ENCODE data around the gene CALD1. TPM values are rescaled to one million over a fixed set of nuclear protein-coding genes. Genes with fewer than 3 reads are reported as not detected.

Gene CALD1
- polyA plus RNA-seq, 4 donors, result 217 to 273 (median 247) TPM

GRCh38 chr7:134890246-134891240 is 111.1 kb downstream of the CALD1 start:
- no peak for DNase-seq (ENCODE audit: low read depth in 4 of 4, low spot score in 2 of 4)

GRCh38 chr7:134891262-134891695 is 111.8 kb downstream of the CALD1 start:
- peak in 3 of 4 donors; percentile 72 to 80 (median 78) for DNase-seq (ENCODE audit: low read depth in 4 of 4, low spot score in 2 of 4)

GRCh38 chr7:134891696-134892678 is 112.6 kb downstream of the CALD1 start:
- peak in 3 of 4 donors; percentile 32 to 79 (median 53) for DNase-seq (ENCODE audit: low read depth in 4 of 4, low spot score in 2 of 4)

- no peak for DNase-seq (ENCODE audit: low read depth in 4 of 4, low spot score in 2 of 4)
Observed at GRCh38 chr7:134892963-134893362, 113.5 kb downstream of the CALD1 start.

GRCh38 chr7:134893920-134894319 is 114.5 kb downstream of the CALD1 start:
- DNase-seq (ENCODE audit: low read depth in 4 of 4, low spot score in 2 of 4), result no peak

- DNase-seq (ENCODE audit: low read depth in 4 of 4, low spot score in 2 of 4), result no peak
Observed at GRCh38 chr7:134894928-134895327, 115.5 kb downstream of the CALD1 start.

GRCh38 chr7:134896073-134896472 is 116.6 kb downstream of the CALD1 start:
- DNase-seq (ENCODE audit: low read depth in 4 of 4, low spot score in 2 of 4), result no peak

- DNase-seq (ENCODE audit: low read depth in 4 of 4, low spot score in 2 of 4), result no peak
Observed at GRCh38 chr7:134897936-134898335, 118.5 kb downstream of the CALD1 start.

GRCh38 chr7:134899729-134900128 is 120.3 kb downstream of the CALD1 start:
- no peak for DNase-seq (ENCODE audit: low read depth in 4 of 4, low spot score in 2 of 4)

GRCh38 chr7:134900166-134900982 is 120.9 kb downstream of the CALD1 start:
- no peak for DNase-seq (ENCODE audit: low read depth in 4 of 4, low spot score in 2 of 4)

- DNase-seq (ENCODE audit: low read depth in 4 of 4, low spot score in 2 of 4), result no peak
Observed at GRCh38 chr7:134901389-134902020, 122.1 kb downstream of the CALD1 start.

GRCh38 chr7:134902058-134902457 is 122.6 kb downstream of the CALD1 start:
- no peak for DNase-seq (ENCODE audit: low read depth in 4 of 4, low spot score in 2 of 4)

- no peak for DNase-seq (ENCODE audit: low read depth in 4 of 4, low spot score in 2 of 4)
Observed at GRCh38 chr7:134903073-134903790, 123.8 kb downstream of the CALD1 start.

GRCh38 chr7:134905375-134905774 is 125.9 kb downstream of the CALD1 start:
- DNase-seq (ENCODE audit: low read depth in 4 of 4, low spot score in 2 of 4), result no peak

- no peak for DNase-seq (ENCODE audit: low read depth in 4 of 4, low spot score in 2 of 4)
Observed at GRCh38 chr7:134907000-134907399, 127.6 kb downstream of the CALD1 start.

GRCh38 chr7:134907639-134908038 is 128.2 kb downstream of the CALD1 start:
- no peak for DNase-seq (ENCODE audit: low read depth in 4 of 4, low spot score in 2 of 4)

- no peak for DNase-seq (ENCODE audit: low read depth in 4 of 4, low spot score in 2 of 4)
Observed at GRCh38 chr7:134908289-134908688, 128.9 kb downstream of the CALD1 start.

GRCh38 chr7:134910214-134910890 is 130.9 kb downstream of the CALD1 start:
- no peak for DNase-seq (ENCODE audit: low read depth in 4 of 4, low spot score in 2 of 4)

Measured in left renal cortex interstitium (tissue), 4 donors.